Central memory CD4-positive, alpha-beta T cell (primary cell): ENCODE measurements around the gene OR4K5.
"Not testable (repeated sequence)": the region's sequence is repeated elsewhere in the genome, so short reads cannot be mapped to it uniquely, and the experiment has no call there.

Experiments
- DNase-seq: peaks from one replicate; pipeline ENCODE4 v3.0.0; 2022
- total RNA-seq, 3 experiments: gene quantifications; one replicate each; lab custom pipeline; 2026; lab: John Stamatoyannopoulos, UW

Gene OR4K5, protein sequence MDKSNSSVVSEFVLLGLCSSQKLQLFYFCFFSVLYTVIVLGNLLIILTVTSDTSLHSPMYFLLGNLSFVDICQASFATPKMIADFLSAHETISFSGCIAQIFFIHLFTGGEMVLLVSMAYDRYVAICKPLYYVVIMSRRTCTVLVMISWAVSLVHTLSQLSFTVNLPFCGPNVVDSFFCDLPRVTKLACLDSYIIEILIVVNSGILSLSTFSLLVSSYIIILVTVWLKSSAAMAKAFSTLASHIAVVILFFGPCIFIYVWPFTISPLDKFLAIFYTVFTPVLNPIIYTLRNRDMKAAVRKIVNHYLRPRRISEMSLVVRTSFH
- 0 reads per million in 3 experiments for total RNA-seq

DNA sequence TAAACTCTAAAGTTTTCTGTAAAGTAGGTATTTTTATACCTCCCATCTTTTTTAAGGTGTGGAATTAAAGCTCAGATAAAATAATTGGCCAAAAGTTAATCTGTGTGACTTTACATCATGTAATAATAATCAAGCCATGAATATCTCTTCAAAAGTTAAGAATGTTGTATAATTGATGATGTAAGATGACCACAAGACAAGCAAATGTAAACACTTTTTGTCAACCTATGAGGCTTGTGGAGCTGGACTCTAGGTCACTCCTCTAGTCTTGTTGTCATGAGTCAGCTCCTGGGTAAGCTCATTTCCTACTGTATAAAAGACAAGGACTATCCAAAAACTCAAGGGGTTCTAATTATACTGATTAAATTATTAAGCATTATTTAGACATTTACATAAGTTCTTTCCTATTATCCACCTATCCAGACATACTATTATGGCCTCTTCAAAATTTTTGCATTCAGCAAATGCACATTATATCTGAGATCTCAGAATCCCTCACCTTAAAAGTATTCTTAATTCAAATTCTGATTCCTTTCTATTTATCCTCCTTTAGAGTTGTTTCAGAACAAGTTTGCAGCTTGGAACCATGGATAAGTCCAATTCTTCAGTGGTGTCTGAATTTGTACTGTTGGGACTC lies at the start of gene OR4K5:
OR4K5 (plus strand) TSS at position 587 of the 637 bp plus-strand sequence; CDS start at position 587, 0 bp downstream.
- DNase-seq = no peak

GRCh38 chr14:19873178-19873577 lies 47.2 kb upstream of the OR4K5 start:
- no peak for DNase-seq

- DNase-seq = no peak
Observed at GRCh38 chr14:19874842-19875241, 45.6 kb upstream of the OR4K5 start, which contains the start of gene OR4K2. Gene OR4K2, plus strand, starts transcription at chr14:19875142. Its CDS starts 1,126 bp downstream, at chr14:19876268.

- DNase-seq = peak; percentile 4
Observed at GRCh38 chr14:19878029-19878642, 42.3 kb upstream of the OR4K5 start.

DNA sequence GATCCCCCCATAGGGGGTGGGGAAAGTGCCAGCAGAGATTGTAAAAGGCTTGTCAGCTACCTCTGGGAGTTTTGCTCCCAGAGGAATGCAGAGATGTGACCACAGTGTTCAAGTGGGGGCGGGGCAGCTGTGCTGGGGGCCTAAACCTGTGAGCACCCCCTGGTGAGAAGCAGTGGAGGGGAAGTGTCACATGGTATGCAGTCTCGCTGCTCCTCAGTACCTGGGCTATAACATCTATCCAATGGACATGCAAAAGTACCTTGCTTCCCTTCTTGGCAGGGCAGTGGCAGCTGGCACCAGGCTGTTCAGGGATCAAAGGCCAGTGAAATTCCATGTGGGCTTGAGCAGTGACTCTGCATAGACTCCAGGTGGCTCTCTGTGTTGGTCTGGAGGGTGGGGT lies 25.1 kb upstream of the OR4K5 start:
- DNase-seq = no peak

GRCh38 chr14:19900999-19901398 lies 19.4 kb upstream of the OR4K5 start:
- no peak for DNase-seq

- DNase-seq = no peak
Observed at GRCh38 chr14:19902409-19902808, 18.0 kb upstream of the OR4K5 start.

- DNase-seq = no peak
Observed at GRCh38 chr14:19906665-19907064, 13.7 kb upstream of the OR4K5 start.

DNA sequence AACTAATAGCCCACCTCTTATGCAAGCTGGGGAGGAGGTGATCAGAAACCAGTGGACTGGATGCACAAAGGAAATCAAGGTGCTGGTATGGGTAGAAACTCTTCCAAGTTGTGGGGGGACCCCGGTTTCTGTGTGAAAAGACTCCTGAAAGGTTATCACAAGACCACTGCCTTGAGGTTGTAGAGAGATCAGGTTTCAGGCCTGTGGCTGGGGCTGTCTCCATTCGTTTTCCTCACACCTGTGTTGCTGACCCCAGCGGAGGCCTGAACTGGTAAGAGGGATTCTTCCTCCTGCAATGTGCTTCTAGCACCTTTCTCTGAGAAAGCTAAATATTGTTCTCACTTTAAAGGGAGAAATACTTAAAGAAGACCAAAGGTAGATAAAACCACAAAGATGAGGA lies 9.3 kb upstream of the OR4K5 start:
- DNase-seq = no peak

- no peak for DNase-seq
Observed at GRCh38 chr14:19917243-19917642, 3.2 kb upstream of the OR4K5 start.

DNA sequence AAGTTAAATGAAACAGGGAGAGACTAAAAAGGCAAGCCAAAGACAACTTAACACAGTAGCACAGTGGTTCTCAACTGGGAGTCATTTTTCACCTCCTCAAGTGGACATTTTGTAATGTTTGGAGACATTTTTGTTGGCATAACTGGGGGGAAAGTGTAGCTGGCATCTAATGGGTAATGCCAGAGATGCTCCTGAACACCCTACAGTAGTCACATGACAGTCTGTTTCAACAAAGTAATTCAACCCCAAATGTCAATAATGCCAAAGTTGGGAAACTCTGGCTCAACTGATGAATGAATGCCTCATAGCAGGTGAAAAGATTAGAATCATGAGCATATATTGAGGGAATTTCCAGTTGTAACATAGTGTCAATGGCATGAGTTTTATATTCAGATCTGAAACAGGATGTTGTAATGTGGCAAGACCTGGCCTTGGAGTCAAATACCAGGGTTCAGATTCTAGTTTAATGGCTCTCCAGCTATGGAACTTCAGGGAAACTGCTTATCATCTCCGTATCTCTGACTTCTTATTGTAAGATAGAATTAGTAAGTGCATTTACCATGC lies 2.4 kb upstream of the OR4K5 start:
- DNase-seq = no peak

DNA sequence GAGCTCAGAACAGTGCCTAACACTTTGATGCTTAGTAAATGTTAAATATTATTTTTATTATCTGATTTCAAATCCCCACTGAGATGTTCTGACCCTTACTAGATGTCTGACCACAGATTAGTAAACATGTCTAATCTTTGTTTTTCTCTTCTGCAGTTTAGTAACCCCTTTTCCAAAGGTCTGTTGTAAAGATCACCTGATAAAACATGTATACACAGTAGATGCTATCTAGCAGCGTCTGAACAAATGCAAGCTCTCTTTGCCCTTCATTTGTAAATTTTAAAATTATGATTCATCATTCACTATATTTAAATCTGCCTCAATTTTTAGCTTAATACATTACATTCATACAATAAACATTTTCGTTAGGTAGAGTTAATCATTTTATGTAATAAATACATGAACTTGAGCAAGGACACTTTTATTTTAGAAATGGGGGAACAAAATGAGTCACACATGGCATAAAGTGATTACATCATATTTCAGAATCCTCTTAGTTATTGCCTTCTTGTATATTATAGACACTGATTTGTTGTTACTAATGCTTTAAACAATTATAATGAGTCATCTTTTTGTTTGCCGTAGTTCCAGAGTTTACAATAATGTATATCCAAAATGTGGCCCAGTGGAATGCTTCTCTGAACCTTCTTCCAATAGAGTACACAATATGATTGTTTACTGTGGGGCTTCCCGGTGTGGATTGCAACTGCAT lies 1.7 kb upstream of the OR4K5 start:
- no peak for DNase-seq

GRCh38 chr14:19930617-19931016 lies 10.2 kb downstream of the OR4K5 start, which contains the start of gene OR4K1:
Gene OR4K1, plus strand, starts transcription at chr14:19930917. Its CDS starts 4,750 bp downstream, at chr14:19935667.
- no peak for DNase-seq

- no peak for DNase-seq
Observed at GRCh38 chr14:19941668-19942067, 21.3 kb downstream of the OR4K5 start.

DNA sequence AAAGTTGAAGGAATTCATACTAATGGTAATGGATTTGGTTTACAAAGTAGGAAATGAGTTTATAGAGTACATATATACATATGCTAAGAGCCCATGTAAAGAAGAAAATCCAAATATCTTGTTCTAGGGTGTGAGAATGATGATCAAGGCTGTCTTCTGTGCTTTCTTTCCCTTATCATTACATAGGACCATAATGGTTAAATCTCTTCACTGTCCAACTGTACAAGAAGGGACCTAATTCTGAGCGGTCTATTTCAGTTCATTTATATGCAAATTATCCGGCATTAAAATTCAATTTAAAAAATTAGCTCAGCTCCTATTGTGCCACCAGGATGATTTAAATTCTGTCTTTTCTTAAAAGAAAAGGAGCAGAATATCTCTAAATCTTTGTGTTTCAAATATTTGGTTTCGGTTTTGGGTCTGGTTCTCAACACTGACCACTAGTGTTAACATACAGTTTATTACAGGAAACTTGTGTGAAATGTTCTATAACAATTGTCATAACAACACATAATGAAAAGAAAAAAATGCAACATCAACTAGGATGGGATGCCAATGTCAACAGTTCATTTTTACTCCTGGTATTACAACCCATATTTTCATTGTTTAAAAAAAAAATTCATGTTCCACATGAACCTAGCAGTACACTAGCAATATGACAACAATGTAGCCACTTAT lies 27.1 kb downstream of the OR4K5 start:
- DNase-seq = no peak

DNA sequence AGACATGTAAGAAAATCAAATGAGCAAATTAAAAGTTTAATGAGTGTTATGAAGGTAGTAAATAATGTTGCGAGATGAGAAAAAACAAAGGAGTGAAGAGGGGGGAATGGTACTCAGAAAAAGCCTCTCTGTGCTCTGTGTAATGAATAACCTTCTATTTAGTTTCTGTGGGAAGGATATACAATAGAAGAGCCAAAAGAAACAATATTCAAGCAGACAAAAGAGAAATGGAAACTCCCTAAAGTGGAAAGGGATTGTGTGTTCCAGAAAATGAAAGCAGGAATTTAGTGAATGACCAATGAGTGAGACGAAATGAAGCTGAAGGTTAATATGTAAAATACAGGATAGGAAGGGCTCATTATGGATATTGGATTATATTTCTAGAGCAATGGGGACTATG lies 28.8 kb downstream of the OR4K5 start:
- DNase-seq = no peak

GRCh38 chr14:19969735-19970134 lies 49.3 kb downstream of the OR4K5 start:
- not testable (repeated sequence) for DNase-seq
